WTC11 (cell line): ENCODE measurements around the gene GHRHR.

Experiments
- CBFB ChIP-seq: sonication (generic); formaldehyde crosslinking; IDR thresholded peaks from 2 replicates; pipeline ENCODE4 v1.8.1; 2022; ENCODE audit warnings: mild to moderate bottlenecking, low read depth, missing genetic modification reagents
- FOXP1 ChIP-seq: sonication (generic); formaldehyde crosslinking; IDR thresholded peaks from 2 replicates; pipeline ENCODE4 v1.8.0; 2022; ENCODE audit warnings: missing genetic modification reagents, mild to moderate bottlenecking, moderate library complexity, borderline replicate concordance
- JUN ChIP-seq: sonication (generic); formaldehyde crosslinking; IDR thresholded peaks from 2 replicates; pipeline ENCODE4 v1.8.0; 2023; ENCODE audit warnings: mild to moderate bottlenecking, missing genetic modification reagents
- NFE2L1 ChIP-seq: sonication (generic); formaldehyde crosslinking; IDR thresholded peaks from 2 replicates; pipeline ENCODE4 v1.8.1; 2023; ENCODE audit warnings: missing genetic modification reagents
- SOX15 ChIP-seq: fragments of 250-450 bp; sonication (Bioruptor Pico); IDR thresholded peaks from 2 replicates; pipeline ENCODE4 v1.9.0; 2021; ENCODE audit warnings: mild to moderate bottlenecking
- SP1 ChIP-seq: sonication (generic); formaldehyde crosslinking; conservative IDR thresholded peaks from 2 replicates; pipeline ENCODE4 v1.8.1; 2022; ENCODE audit warnings: missing genetic modification reagents
- TF ChIP-seq, protein P1 (sequence below): sonication (generic); formaldehyde crosslinking; conservative IDR thresholded peaks from 2 replicates; pipeline ENCODE4 v1.8.1; 2023; ENCODE audit warnings: mild to moderate bottlenecking, low read depth, missing genetic modification reagents, moderate library complexity
- TF ChIP-seq, protein P2 (sequence below): fragments of 200-600 bp; IDR thresholded peaks from 2 replicates; pipeline ENCODE4 v1.8.0; 2022; ENCODE audit warnings: antibody characterized with exemption
- TF ChIP-seq, protein P3 (sequence below): sonication (generic); formaldehyde crosslinking; IDR thresholded peaks from 2 replicates; pipeline ENCODE4 v1.8.0; 2022; ENCODE audit warnings: mild to moderate bottlenecking, missing genetic modification reagents
- TF ChIP-seq, protein P4 (sequence below): sonication (generic); formaldehyde crosslinking; IDR thresholded peaks from 2 replicates; pipeline ENCODE4 v1.8.1; 2023; ENCODE audit warnings: mild to moderate bottlenecking, missing genetic modification reagents, moderate library complexity
- TF ChIP-seq, protein P5 (sequence below): sonication (generic); formaldehyde crosslinking; IDR thresholded peaks from 2 replicates; pipeline ENCODE4 v1.8.1; 2023; ENCODE audit warnings: mild to moderate bottlenecking, moderate library complexity, missing genetic modification reagents
- TF ChIP-seq, protein P6 (sequence below): sonication (generic); formaldehyde crosslinking; IDR thresholded peaks from 2 replicates; pipeline ENCODE4 v1.8.0; 2022; ENCODE audit warnings: mild to moderate bottlenecking, missing genetic modification reagents
- TF ChIP-seq, protein P7 (sequence below): sonication (generic); formaldehyde crosslinking; IDR thresholded peaks from 2 replicates; pipeline ENCODE4 v1.8.0; 2022; ENCODE audit warnings: mild to moderate bottlenecking, missing genetic modification reagents

DNA sequence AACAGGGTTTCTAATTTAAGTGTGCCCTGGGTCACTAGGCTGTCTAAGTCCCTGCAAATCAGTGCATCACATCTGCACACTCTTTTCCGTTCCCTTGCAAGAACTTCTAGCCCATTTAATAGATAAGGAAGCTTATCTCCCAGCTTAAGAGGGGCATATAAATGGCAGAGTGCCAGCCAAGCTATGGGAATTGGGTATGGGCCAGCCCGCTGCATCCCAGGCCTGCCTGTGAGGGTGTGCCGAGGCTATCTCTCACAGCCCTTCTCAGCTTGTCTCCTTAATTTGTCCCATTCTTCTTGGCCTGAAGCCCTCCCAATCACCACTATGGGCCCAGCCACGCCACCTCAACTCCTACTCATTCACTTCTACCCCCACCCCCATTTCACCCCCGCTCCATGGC, 37.4 kb upstream of the GHRHR start:
- TF ChIP-seq, protein P1, sequence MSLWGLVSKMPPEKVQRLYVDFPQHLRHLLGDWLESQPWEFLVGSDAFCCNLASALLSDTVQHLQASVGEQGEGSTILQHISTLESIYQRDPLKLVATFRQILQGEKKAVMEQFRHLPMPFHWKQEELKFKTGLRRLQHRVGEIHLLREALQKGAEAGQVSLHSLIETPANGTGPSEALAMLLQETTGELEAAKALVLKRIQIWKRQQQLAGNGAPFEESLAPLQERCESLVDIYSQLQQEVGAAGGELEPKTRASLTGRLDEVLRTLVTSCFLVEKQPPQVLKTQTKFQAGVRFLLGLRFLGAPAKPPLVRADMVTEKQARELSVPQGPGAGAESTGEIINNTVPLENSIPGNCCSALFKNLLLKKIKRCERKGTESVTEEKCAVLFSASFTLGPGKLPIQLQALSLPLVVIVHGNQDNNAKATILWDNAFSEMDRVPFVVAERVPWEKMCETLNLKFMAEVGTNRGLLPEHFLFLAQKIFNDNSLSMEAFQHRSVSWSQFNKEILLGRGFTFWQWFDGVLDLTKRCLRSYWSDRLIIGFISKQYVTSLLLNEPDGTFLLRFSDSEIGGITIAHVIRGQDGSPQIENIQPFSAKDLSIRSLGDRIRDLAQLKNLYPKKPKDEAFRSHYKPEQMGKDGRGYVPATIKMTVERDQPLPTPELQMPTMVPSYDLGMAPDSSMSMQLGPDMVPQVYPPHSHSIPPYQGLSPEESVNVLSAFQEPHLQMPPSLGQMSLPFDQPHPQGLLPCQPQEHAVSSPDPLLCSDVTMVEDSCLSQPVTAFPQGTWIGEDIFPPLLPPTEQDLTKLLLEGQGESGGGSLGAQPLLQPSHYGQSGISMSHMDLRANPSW (CRISPR knock-in tag) = no peak
- TF ChIP-seq, protein P2, sequence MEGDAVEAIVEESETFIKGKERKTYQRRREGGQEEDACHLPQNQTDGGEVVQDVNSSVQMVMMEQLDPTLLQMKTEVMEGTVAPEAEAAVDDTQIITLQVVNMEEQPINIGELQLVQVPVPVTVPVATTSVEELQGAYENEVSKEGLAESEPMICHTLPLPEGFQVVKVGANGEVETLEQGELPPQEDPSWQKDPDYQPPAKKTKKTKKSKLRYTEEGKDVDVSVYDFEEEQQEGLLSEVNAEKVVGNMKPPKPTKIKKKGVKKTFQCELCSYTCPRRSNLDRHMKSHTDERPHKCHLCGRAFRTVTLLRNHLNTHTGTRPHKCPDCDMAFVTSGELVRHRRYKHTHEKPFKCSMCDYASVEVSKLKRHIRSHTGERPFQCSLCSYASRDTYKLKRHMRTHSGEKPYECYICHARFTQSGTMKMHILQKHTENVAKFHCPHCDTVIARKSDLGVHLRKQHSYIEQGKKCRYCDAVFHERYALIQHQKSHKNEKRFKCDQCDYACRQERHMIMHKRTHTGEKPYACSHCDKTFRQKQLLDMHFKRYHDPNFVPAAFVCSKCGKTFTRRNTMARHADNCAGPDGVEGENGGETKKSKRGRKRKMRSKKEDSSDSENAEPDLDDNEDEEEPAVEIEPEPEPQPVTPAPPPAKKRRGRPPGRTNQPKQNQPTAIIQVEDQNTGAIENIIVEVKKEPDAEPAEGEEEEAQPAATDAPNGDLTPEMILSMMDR = no peak
- TF ChIP-seq SP1 (CRISPR knock-in tag) = no peak
- TF ChIP-seq, protein P3, sequence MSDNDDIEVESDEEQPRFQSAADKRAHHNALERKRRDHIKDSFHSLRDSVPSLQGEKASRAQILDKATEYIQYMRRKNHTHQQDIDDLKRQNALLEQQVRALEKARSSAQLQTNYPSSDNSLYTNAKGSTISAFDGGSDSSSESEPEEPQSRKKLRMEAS = no peak
- TF ChIP-seq, protein P4, sequence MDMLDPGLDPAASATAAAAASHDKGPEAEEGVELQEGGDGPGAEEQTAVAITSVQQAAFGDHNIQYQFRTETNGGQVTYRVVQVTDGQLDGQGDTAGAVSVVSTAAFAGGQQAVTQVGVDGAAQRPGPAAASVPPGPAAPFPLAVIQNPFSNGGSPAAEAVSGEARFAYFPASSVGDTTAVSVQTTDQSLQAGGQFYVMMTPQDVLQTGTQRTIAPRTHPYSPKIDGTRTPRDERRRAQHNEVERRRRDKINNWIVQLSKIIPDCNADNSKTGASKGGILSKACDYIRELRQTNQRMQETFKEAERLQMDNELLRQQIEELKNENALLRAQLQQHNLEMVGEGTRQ (CRISPR knock-in tag) = no peak
- TF ChIP-seq, protein P5, sequence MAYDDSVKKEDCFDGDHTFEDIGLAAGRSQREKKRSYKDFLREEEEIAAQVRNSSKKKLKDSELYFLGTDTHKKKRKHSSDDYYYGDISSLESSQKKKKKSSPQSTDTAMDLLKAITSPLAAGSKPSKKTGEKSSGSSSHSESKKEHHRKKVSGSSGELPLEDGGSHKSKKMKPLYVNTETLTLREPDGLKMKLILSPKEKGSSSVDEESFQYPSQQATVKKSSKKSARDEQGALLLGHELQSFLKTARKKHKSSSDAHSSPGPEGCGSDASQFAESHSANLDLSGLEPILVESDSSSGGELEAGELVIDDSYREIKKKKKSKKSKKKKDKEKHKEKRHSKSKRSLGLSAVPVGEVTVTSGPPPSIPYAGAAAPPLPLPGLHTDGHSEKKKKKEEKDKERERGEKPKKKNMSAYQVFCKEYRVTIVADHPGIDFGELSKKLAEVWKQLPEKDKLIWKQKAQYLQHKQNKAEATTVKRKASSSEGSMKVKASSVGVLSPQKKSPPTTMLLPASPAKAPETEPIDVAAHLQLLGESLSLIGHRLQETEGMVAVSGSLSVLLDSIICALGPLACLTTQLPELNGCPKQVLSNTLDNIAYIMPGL (CRISPR knock-in tag) = no peak
- no peak for TF ChIP-seq JUN (CRISPR knock-in tag)
- TF ChIP-seq CBFB = no peak
- TF ChIP-seq, protein P6, sequence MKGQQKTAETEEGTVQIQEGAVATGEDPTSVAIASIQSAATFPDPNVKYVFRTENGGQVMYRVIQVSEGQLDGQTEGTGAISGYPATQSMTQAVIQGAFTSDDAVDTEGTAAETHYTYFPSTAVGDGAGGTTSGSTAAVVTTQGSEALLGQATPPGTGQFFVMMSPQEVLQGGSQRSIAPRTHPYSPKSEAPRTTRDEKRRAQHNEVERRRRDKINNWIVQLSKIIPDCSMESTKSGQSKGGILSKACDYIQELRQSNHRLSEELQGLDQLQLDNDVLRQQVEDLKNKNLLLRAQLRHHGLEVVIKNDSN = no peak
- TF ChIP-seq, protein P7, sequence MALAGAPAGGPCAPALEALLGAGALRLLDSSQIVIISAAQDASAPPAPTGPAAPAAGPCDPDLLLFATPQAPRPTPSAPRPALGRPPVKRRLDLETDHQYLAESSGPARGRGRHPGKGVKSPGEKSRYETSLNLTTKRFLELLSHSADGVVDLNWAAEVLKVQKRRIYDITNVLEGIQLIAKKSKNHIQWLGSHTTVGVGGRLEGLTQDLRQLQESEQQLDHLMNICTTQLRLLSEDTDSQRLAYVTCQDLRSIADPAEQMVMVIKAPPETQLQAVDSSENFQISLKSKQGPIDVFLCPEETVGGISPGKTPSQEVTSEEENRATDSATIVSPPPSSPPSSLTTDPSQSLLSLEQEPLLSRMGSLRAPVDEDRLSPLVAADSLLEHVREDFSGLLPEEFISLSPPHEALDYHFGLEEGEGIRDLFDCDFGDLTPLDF = no peak
- TF ChIP-seq SOX15 (CRISPR knock-in tag) = no peak
- TF ChIP-seq NFE2L1 (CRISPR knock-in tag) = no peak
- TF ChIP-seq FOXP1 = no peak
